Gastroesophageal sphincter (tissue), 4 donors: Measurements from ENCODE around the gene OCA2. TPM values are rescaled to one million over a fixed set of nuclear protein-coding genes. Genes with fewer than 3 reads are reported as not detected.

Experiments used
- ATAC-seq: fragments of 150-250 bp; one replicate; pipeline ENCODE4 v1.9.1; 2016; ENCODE audit warnings: mild to moderate bottlenecking, moderate library complexity
- H3K27ac ChIP-seq, 4 donors: fragments of 200-600 bp; sonication (generic) in 3 of 4; 1 replicate in 3 of 4; 2 replicates in 1 of 4; pipeline ENCODE4 v1.5.1; 2016 to 2019
- H3K27me3 ChIP-seq: fragments of 200-600 bp; sonication (generic); one replicate; pipeline ENCODE4 v1.5.1; 2019
- H3K36me3 ChIP-seq, 2 donors: fragments of 200-600 bp; sonication (generic); one replicate each; pipeline ENCODE4 v1.5.1; 2019; ENCODE audit warnings: control low read depth in 1 of 2
- H3K4me1 ChIP-seq, 3 donors: fragments of 200-600 bp; sonication (generic); 1 replicate in 2 of 3; 2 replicates in 1 of 3; pipeline ENCODE4 v1.5.1; 2016 to 2019; ENCODE audit warnings: control low read depth in 2 of 3
- H3K4me3 ChIP-seq, 2 donors: fragments of 200-600 bp; sonication (generic); one replicate each; pipeline ENCODE4 v1.5.1; 2019; ENCODE audit warnings: mild to moderate bottlenecking in 1 of 2, moderate library complexity in 1 of 2
- H3K9me3 ChIP-seq, 3 donors: fragments of 200-600 bp; sonication (generic); one replicate each; pipeline ENCODE4 v1.5.1; 2017 to 2019; ENCODE audit warnings: control low read depth in 2 of 3
- EP300 ChIP-seq: sonication (generic); formaldehyde crosslinking; IDR thresholded peaks from one replicate; pipeline ENCODE4 v1.6.1; 2017; ENCODE audit warnings: antibody characterized with exemption, mild to moderate bottlenecking
- POLR2A ChIP-seq, 2 donors: fragments of 450-650 bp; IDR thresholded peaks; one replicate each; pipeline ENCODE4 v1.6.1; 2017; ENCODE audit warnings: antibody characterized with exemption in 2 of 2, mild to moderate bottlenecking in 2 of 2, moderate library complexity in 1 of 2
- POLR2AphosphoS5 ChIP-seq: sonication (generic); formaldehyde crosslinking; IDR thresholded peaks from one replicate; pipeline ENCODE4 v1.6.1; 2017; ENCODE audit warnings: antibody characterized with exemption
- WGBS, 2 donors: methylation state at CpG; one replicate each; pipeline ENCODE4 v1.1.5; 2018; ENCODE audit warnings: low coverage in 1 of 2; 5-methylcytosine and 5-hydroxymethylcytosine counted together
- total RNA-seq, 4 donors: library from RNA; depleted of rRNA; stranded (reverse); fragments of >200 nt; gene quantifications; one replicate each; pipeline ENCODE4 v1.1.0, GENCODE V29; 2016
- TF ChIP-seq, protein P1 (sequence below), 4 experiments: fragments of 200-600 bp in 2 of 4; fragments of 450-650 bp in 2 of 4; sonication (generic) in 1 of 4; IDR thresholded peaks; one replicate each; pipeline ENCODE4 v1.5.1; 2017 to 2019; ENCODE audit warnings: antibody characterized with exemption in 4 of 4, mild to moderate bottlenecking in 2 of 4, moderate library complexity in 2 of 4

OCA2 gene
- total RNA-seq, 4 donors from 2014 or later = 0.40 to 2.0 (median 1.1) TPM; not detected in 1

DNA sequence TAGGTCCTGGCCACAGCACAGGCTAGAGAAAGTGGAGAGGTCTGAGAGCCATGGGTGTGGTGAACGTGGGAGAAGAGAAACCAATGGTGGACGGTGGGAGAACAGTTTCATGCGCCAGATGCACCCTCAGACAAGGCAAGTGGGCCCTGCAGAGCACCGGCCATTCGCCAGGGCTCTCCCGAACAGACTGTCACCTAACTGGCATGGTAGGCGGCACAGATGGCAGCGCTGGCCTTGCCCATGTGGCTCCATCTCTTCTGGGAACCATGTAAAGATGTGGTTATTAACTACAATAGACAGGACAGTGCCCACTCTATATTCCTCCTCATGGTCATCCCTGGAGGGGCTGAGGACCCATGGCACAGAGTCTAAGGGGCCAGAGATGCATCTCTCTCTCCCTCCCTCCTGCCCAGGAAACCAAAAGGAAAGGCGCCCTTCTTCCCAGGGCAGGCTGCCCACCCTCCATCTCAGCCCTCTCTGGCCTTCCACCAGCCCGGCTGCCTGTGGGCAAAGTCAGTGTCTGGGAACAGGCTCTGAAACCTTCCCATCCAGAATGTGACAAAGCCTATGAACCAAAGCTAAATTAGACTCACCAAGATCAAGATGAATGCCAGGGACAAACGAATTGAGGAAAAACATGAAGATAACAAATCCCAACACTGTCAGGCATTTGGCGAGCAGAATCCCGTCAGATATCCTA, 147.8 kb downstream of the OCA2 start:
- H3K9me3 ChIP-seq = no peaks in the 10 kb centered on the region
- ATAC-seq = no peak
- H3K27ac ChIP-seq = no peak overlapping the region
- no peaks in the 10 kb centered on the region for H3K36me3 ChIP-seq
- TF ChIP-seq EP300 (no peak), POLR2AphosphoS5 (no peak), POLR2A (IDR thresholded peaks at IDR 0.05) (no peak)
- TF ChIP-seq, protein P1, sequence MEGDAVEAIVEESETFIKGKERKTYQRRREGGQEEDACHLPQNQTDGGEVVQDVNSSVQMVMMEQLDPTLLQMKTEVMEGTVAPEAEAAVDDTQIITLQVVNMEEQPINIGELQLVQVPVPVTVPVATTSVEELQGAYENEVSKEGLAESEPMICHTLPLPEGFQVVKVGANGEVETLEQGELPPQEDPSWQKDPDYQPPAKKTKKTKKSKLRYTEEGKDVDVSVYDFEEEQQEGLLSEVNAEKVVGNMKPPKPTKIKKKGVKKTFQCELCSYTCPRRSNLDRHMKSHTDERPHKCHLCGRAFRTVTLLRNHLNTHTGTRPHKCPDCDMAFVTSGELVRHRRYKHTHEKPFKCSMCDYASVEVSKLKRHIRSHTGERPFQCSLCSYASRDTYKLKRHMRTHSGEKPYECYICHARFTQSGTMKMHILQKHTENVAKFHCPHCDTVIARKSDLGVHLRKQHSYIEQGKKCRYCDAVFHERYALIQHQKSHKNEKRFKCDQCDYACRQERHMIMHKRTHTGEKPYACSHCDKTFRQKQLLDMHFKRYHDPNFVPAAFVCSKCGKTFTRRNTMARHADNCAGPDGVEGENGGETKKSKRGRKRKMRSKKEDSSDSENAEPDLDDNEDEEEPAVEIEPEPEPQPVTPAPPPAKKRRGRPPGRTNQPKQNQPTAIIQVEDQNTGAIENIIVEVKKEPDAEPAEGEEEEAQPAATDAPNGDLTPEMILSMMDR (IDR thresholded peaks at IDR 0.05) = no peak
- no peak overlapping the region for H3K4me3 ChIP-seq
- no peaks in the 10 kb centered on the region for H3K4me1 ChIP-seq
- H3K27me3 ChIP-seq = no peaks in the 10 kb centered on the region
- 60 to 74% methylated on average over 1 to 10 of the region's 13 CpGs for WGBS, 2 donors

- no peaks in the 10 kb centered on the region for H3K9me3 ChIP-seq
- H3K27ac ChIP-seq = no peak overlapping the region
- 75 to 93% methylated on average over 7 to 10 of the region's 10 CpGs for WGBS, 2 donors
- H3K36me3 ChIP-seq = no peaks in the 10 kb centered on the region
- H3K4me3 ChIP-seq = no peak overlapping the region
- no peak for ATAC-seq
- TF ChIP-seq POLR2A (IDR thresholded peaks at IDR 0.05) = no peak
- no peak for TF ChIP-seq EP300
- no peak for TF ChIP-seq POLR2AphosphoS5
- H3K27me3 ChIP-seq = no peaks in the 10 kb centered on the region
- no peaks in the 10 kb centered on the region for H3K4me1 ChIP-seq
Measured at GRCh38 chr15:27949089-27949488, 150.0 kb downstream of the OCA2 start.

- TF ChIP-seq POLR2AphosphoS5 = no peak
- no peak for TF ChIP-seq POLR2A (IDR thresholded peaks at IDR 0.05)
- TF ChIP-seq, protein P1 (IDR thresholded peaks at IDR 0.05) = no peak
- TF ChIP-seq EP300 = no peak
- WGBS, 2 donors = 75 to 92% methylated on average over 2 of the region's 2 CpGs
- ATAC-seq = no peak
Measured at GRCh38 chr15:27939246-27939645, 159.9 kb downstream of the OCA2 start.

DNA sequence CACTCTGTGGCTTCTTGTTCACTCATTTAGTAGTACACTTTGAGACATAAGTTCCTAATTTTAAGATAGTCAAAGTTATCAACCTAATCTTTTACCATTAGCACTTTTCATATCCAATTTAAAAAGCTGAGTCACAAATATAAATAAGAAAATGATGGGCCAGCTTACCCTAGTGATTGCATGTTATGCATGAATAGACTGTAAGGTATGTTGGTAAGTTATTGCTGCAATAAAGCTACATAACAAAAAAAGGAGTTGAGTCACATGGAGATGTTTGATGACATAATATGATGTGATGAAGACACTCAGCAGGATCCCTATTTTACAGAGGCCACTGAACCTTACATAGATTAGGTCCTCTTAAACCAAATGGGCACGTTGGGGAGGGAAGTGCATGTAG, 161.3 kb downstream of the OCA2 start:
- Histone ChIP-seq H3K9me3 (peaks cover 0 to 7% (median 0%) of the 10 kb centered on the region in 3 donors), H3K4me3 (no peak overlapping the region), H3K36me3 (no peaks in the 10 kb centered on the region), H3K4me1 (no peaks in the 10 kb centered on the region), H3K27ac (no peak overlapping the region), H3K27me3 (peaks cover 4% of the 10 kb centered on the region)
- 17 to 33% methylated on average over 1 of the region's 1 CpG for WGBS, 2 donors
- no peak for ATAC-seq
- TF ChIP-seq EP300 (no peak), POLR2AphosphoS5 (no peak), POLR2A (IDR thresholded peaks at IDR 0.05) (no peak)
- TF ChIP-seq, protein P1 (IDR thresholded peaks at IDR 0.05) = no peak

More at GRCh38 chr15:27939246-27939645, 159.9 kb downstream of the OCA2 start:
- Histone ChIP-seq H3K9me3 (no peaks in the 10 kb centered on the region), H3K4me1 (no peaks in the 10 kb centered on the region), H3K4me3 (no peak overlapping the region), H3K27ac (no peak overlapping the region), H3K27me3 (peaks cover 4% of the 10 kb centered on the region), H3K36me3 (no peaks in the 10 kb centered on the region)

GRCh38 chr15:27936164-27936563, 163.0 kb downstream of the OCA2 start:
- no peak for TF ChIP-seq POLR2A (IDR thresholded peaks at IDR 0.05)
- TF ChIP-seq POLR2AphosphoS5 = no peak
- no peak for TF ChIP-seq EP300
- TF ChIP-seq, protein P1 (IDR thresholded peaks at IDR 0.05) = no peak
- ATAC-seq = no peak
- no peak overlapping the region for H3K4me3 ChIP-seq
- peaks cover 4% of the 10 kb centered on the region for H3K27me3 ChIP-seq
- 38 to 64% methylated on average over 1 of the region's 2 CpGs for WGBS, 2 donors
- no peaks in the 10 kb centered on the region for H3K36me3 ChIP-seq
- H3K27ac ChIP-seq = no peak overlapping the region
- peaks cover 0 to 19% (median 0%) of the 10 kb centered on the region in 3 donors for H3K9me3 ChIP-seq
- no peaks in the 10 kb centered on the region for H3K4me1 ChIP-seq
